SU-DHL-6 (cell line): Measurements from ENCODE around the gene GALNT14.

ENCODE experiments used
- H2AFZ ChIP-seq: fragments of 200-600 bp; sonication (generic); 2 replicates; pipeline ENCODE4 v1.6.1; 2014; ENCODE audit warnings: low read depth, mild to moderate bottlenecking, moderate library complexity, mixed read lengths, antibody characterized with exemption, low read length; ENCODE audit not compliant: severe bottlenecking
- H3F3A ChIP-seq: fragments of 200-600 bp; shearing (Covaris generic); 2 replicates; pipeline ENCODE4 v1.6.0; 2016; ENCODE audit warnings: antibody characterized with exemption, mild to moderate bottlenecking; ENCODE audit not compliant: insufficient read depth
- H3K27ac ChIP-seq: fragments of 200-600 bp; sonication (generic); 2 replicates; pipeline ENCODE4 v1.5.1; 2016; ENCODE audit warnings: low read depth, mild to moderate bottlenecking, low read length, moderate library complexity, mixed read lengths
- H3K27me3 ChIP-seq: fragments of 200-600 bp; sonication (generic), shearing (Covaris generic); 2 replicates; pipeline ENCODE4 v1.6.0; 2014; ENCODE audit warnings: mild to moderate bottlenecking, low read length
- H3K36me3 ChIP-seq: fragments of 200-600 bp; sonication (generic); 2 replicates; pipeline ENCODE4 v1.6.1; 2014; ENCODE audit warnings: mild to moderate bottlenecking, low read length, mixed read lengths
- H3K4me2 ChIP-seq: fragments of 300-600, 200-600 bp; shearing (Covaris generic), sonication (generic); 2 replicates; pipeline ENCODE4 v1.6.0; 2014; ENCODE audit warnings: low read length, low read depth, mild to moderate bottlenecking; ENCODE audit not compliant: poor library complexity, severe bottlenecking
- H3K4me3 ChIP-seq: fragments of 200-600 bp; sonication (generic); 2 replicates; pipeline ENCODE4 v1.5.1; 2014; ENCODE audit warnings: antibody characterized with exemption, low read length, mild to moderate bottlenecking, mixed read lengths; ENCODE audit not compliant: insufficient read depth, poor library complexity, severe bottlenecking
- H3K79me2 ChIP-seq: fragments of 200-600 bp; sonication (generic); 2 replicates; pipeline ENCODE4 v1.6.1; 2014; ENCODE audit warnings: mild to moderate bottlenecking, low read length, moderate library complexity; ENCODE audit not compliant: insufficient read depth
- H3K9ac ChIP-seq: fragments of 200-600 bp; sonication (generic); 2 replicates; pipeline ENCODE4 v1.7.0; 2014; ENCODE audit warnings: mild to moderate bottlenecking, low read length
- H3K9me2 ChIP-seq: fragments of 200-600 bp; sonication (generic); replicated peaks from 2 replicates; pipeline ENCODE4 v1.6.1; 2014; ENCODE audit warnings: low read length; ENCODE audit not compliant: insufficient read depth
- H3K9me3 ChIP-seq: fragments of 200-600 bp; sonication (generic); 2 replicates; pipeline ENCODE4 v1.6.1; 2014; ENCODE audit warnings: low read length, mixed read lengths; ENCODE audit not compliant: insufficient read depth
- H4K20me1 ChIP-seq: fragments of 200-600 bp; sonication (generic); 2 replicates; pipeline ENCODE4 v1.6.1; 2014; ENCODE audit warnings: low read depth, mild to moderate bottlenecking, antibody characterized with exemption, low read length, moderate library complexity, mixed read lengths
- EZH2phosphoT487 ChIP-seq: fragments of 200-600 bp; sonication (generic), shearing (Covaris generic); conservative IDR thresholded peaks from 2 replicates; pipeline ENCODE4 v1.6.1; 2018; ENCODE audit warnings: mild to moderate bottlenecking, antibody characterized with exemption, low read length, moderate library complexity, mixed read lengths
- TF ChIP-seq, protein P1 (sequence below): fragments of 200-600 bp; sonication (generic); IDR thresholded peaks from one replicate; pipeline ENCODE4 v1.5.1; 2017; ENCODE audit warnings: antibody characterized with exemption, mild to moderate bottlenecking, low read length, moderate library complexity; ENCODE audit not compliant: insufficient read depth, poor library complexity, severe bottlenecking

GALNT14 gene

DNA sequence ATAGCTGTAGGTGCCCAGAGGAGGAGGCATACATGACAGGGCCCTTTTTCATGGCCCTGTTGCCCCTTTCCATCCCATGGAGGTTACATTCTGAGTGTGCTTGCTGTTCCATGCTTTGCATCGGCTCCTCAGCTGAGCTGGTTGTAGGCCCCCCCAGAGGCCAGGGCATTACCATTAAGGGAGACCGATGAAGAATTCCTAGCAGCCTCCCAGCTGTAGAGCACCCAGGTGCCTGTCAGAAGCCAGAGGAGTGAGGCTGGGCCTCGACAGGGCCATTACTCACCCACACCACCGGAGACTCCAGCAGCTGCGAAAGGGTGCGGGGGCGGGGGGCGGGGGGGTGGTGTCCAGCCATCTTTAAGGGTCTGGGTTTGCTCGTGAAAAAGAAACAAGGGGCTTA is 72.2 kb downstream of the GALNT14 start:
- no peaks in the 10 kb centered on the region for H3K27me3 ChIP-seq
- no peak overlapping the region for H3K4me3 ChIP-seq
- no peak overlapping the region for H3K27ac ChIP-seq

DNA sequence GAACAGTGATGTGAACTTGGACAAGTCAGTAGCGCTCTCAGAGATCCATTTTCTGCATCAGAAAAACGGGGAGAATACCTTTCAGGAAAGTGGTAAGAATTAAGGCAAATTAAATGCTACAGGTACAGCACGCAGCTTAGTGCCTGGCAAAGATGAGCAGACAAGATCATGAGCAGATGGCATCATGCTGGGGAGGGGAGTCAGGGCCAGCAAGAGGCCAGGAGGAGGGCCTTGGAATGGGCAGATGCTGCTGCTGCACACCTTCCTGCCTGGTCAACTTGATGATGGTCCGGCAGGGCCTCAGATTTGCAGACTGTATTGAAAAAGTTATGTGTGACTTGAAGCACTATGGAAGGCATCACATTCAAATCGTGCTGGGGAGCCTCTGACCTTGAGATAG is 72.9 kb downstream of the GALNT14 start:
- H3K9me3 ChIP-seq = no peaks in the 10 kb centered on the region
- H3K9me2 ChIP-seq = no peaks in the 10 kb centered on the region
- no peak overlapping the region for H3K4me3 ChIP-seq
- no peaks in the 10 kb centered on the region for H3K27me3 ChIP-seq
- no peak overlapping the region for H3K4me2 ChIP-seq
- TF ChIP-seq, protein P1, sequence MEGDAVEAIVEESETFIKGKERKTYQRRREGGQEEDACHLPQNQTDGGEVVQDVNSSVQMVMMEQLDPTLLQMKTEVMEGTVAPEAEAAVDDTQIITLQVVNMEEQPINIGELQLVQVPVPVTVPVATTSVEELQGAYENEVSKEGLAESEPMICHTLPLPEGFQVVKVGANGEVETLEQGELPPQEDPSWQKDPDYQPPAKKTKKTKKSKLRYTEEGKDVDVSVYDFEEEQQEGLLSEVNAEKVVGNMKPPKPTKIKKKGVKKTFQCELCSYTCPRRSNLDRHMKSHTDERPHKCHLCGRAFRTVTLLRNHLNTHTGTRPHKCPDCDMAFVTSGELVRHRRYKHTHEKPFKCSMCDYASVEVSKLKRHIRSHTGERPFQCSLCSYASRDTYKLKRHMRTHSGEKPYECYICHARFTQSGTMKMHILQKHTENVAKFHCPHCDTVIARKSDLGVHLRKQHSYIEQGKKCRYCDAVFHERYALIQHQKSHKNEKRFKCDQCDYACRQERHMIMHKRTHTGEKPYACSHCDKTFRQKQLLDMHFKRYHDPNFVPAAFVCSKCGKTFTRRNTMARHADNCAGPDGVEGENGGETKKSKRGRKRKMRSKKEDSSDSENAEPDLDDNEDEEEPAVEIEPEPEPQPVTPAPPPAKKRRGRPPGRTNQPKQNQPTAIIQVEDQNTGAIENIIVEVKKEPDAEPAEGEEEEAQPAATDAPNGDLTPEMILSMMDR = no peak
- no peak for TF ChIP-seq EZH2phosphoT487
- H3K79me2 ChIP-seq = no peaks in the 10 kb centered on the region
- H3K36me3 ChIP-seq = no peaks in the 10 kb centered on the region
- H3K27ac ChIP-seq = no peak overlapping the region
- no peak overlapping the region for H3K9ac ChIP-seq
- no peaks in the 10 kb centered on the region for H3F3A ChIP-seq
- H4K20me1 ChIP-seq = no peaks in the 10 kb centered on the region
- H2AFZ ChIP-seq = no peak overlapping the region

More for the DNA sequence above, 72.2 kb downstream of the GALNT14 start:
- no peak overlapping the region for H3K4me2 ChIP-seq
- no peak overlapping the region for H3K9ac ChIP-seq
- no peak overlapping the region for H2AFZ ChIP-seq
- no peak for TF ChIP-seq EZH2phosphoT487
- TF ChIP-seq, protein P1 = no peak
- no peaks in the 10 kb centered on the region for H3F3A ChIP-seq
- H3K79me2 ChIP-seq = no peaks in the 10 kb centered on the region
- no peaks in the 10 kb centered on the region for H4K20me1 ChIP-seq
- H3K9me3 ChIP-seq = no peaks in the 10 kb centered on the region
- H3K36me3 ChIP-seq = no peaks in the 10 kb centered on the region
- no peaks in the 10 kb centered on the region for H3K9me2 ChIP-seq

DNA sequence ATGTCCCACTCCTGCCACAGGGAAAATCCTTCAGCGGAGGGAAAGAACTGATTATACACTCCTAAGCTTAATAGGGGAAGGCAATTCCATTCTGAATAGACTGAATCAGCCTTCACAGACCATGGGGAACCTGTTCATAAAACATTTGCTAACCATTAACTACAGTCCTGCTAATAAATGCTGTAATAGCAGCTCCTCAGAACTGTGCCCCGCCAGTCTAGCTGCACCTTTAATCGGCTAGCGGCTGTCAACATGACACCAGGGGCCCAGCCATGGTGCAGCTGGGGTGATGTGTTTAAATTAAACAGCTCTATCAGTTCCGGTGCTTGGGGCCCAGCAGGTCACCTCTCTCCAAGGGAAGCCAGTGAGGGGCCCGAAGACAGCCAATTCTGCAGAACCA is 77.8 kb downstream of the GALNT14 start:
- no peaks in the 10 kb centered on the region for H3K79me2 ChIP-seq

More for the DNA sequence above, 77.8 kb downstream of the GALNT14 start:
- H3K4me2 ChIP-seq = no peak overlapping the region
- H4K20me1 ChIP-seq = no peaks in the 10 kb centered on the region
- no peak for TF ChIP-seq EZH2phosphoT487
- TF ChIP-seq, protein P1 = no peak
- no peak overlapping the region for H3K4me3 ChIP-seq
- no peak overlapping the region for H2AFZ ChIP-seq
- H3K9ac ChIP-seq = no peak overlapping the region
- H3K36me3 ChIP-seq = no peaks in the 10 kb centered on the region
- H3K9me2 ChIP-seq = no peaks in the 10 kb centered on the region
- no peaks in the 10 kb centered on the region for H3F3A ChIP-seq
- H3K9me3 ChIP-seq = no peaks in the 10 kb centered on the region
- no peaks in the 10 kb centered on the region for H3K27me3 ChIP-seq
- H3K27ac ChIP-seq = no peak overlapping the region
